ENCODE results near the gene GALNT16.
A peak's percentile ranks its signal among the peaks of the same experiment; 100 is the strongest.

The GALNT16 gene

DNA sequence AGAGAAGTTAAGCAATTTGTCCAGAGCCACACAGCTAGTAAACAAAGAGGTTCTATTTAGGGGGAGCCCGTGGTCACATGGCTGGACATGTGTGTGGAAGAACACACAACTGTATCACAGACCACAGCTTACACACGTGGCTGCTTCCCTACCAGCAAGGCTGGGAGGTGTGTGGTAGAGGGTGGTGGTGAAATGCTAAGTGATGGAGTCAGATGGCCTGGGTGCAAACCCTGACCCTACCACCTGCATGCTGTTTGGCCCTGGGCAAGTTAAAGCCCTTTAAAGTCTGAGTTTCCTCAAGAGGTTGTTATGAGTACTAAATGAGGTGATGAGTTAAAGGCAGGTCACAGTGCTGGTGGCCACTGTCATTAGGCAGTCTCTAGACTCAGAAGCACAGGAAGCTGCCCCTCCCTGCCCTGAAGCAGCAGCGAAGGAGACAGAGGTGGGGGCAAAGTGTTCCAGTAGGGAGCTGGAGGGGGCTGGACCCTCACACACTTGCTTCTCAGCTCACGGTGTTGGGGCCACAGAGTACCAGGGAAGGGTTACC lies 73.9 kb downstream of the GALNT16 start:
- DNase-seq (ENCODE audit: extremely low read depth in 1 of 2, low read depth in 1 of 2) = no peak

DNA sequence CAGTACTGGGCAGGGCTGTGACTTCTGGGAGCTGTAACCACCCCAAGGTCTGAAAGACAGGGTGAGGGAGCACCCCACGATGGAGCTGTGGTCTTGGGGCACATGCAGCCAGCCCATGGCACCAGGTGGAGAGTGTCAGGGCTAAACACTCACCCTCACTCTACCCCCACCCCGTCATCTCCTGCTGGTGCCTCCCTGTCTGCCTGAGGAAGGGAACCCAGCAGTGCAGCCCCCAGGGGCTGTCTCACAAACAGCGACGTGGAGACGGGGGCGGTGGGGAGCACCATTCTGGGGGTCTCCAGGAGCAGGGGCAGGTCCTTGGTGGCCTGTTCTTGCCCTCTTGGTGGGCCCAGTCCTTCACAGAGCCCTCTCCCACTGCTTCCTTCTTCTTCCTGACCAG lies 74.6 kb downstream of the GALNT16 start:
- no peak for DNase-seq (ENCODE audit: extremely low read depth in 1 of 2, low read depth in 1 of 2)

DNA sequence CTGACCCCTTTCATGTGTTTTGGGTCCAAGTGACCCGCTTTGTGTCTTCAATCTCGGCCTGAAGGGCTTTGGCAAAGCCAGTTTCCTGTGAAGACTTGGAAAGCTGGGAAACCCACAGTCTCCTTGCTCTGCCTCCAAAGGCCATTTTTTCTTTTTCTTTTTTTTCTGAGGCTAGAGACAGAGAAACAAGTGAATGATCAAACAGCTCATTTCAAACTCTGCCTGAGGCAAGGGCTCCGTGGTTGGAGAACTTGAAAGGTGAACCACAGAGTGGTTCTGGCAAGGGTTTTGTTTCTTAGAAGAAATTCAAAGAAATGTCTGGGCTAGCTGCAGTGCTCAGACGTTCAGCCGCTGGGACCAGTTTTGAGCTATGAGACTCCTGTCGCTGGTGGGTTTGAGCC lies 75.4 kb downstream of the GALNT16 start:
- DNase-seq (ENCODE audit: extremely low read depth in 1 of 2, low read depth in 1 of 2) = no peak

DNA sequence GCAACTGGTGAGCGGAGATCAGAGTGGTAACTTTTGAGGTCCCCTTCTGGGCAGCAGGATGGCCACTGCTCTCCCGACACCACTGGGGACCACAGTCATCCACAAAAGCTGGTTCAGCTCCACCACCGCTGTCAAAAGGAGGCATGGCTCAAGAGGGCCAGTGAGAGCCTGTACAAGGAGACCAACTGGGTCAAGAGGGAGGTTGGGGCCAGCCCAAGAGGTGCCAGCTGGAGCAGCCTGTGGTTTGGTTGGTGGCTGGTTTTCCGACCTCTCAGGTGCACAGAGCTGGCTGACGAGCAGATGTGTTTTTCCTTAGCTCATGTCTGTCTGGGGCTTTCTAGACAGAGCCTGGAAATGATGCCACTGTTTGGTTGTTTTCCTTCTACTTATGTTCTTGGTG lies 78.0 kb downstream of the GALNT16 start:
- no peak for DNase-seq (ENCODE audit: extremely low read depth in 1 of 2, low read depth in 1 of 2)

DNA sequence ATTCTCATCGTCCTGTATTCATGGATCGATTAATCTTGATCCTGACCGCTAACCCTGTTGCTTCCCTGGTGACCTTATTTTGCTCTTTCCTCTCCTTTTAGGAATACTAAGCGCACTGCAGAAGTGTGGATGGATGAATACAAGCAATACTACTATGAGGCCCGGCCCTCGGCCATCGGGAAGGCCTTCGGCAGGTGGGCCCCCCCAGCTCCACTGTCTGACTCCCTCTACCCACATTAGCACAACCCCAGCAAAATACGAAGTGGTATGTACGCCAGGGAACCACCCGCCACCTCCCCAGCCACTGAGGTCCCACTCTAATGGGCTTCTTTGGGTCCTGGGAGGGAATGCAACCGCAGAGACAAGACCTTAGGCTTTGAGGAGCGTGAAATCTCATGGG lies 79.5 kb downstream of the GALNT16 start:
- DNase-seq (ENCODE audit: extremely low read depth in 1 of 2, low read depth in 1 of 2) = no peak

DNA sequence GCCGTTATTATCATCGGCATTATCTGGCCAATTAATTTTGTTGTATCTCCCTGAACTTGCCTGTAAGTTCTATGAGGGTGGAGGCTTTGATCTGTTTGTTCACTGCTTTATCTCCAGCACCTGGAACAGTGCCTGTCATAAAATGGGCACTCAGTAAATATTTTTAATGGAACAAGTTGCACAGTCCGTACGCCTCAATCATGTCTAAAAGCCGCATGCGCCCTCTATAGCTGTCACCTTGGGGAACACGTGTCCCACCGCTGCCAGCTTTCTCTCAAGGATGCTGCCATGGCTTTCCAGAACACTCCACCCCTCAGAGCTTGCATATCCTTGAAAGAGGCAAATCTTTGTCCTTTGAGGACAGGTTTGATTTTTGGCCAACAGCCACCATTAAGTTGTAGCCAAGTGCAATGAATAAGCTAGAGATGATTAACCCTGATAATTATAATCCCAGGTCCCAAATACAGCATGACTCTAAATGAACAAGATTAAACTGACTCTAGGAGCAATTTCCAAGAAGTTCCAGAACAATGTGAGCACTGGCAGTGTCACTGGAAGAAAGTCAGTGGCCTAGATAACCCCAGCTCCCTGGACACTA lies 83.1 kb downstream of the GALNT16 start:
- DNase-seq (ENCODE audit: extremely low read depth in 1 of 2, low read depth in 1 of 2) = no peak

DNA sequence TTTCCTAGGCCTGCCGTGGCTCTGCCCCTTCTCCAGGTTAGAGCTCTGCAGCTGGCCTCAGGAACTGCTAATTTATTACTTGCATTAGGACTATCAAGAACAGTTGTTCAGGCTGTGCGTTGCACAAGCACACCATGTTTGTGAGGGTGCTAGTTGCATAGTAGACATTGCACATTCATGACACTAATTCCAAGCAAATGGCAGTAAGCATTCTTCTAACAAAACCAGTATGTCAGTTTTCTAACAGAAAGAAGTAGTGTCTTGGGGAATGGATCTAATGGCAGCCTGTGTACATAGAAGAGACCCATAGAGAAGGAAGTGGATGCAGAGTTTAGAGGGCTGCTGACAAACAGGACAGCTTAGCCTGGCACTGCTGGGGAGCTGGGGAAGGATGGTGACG lies 84.2 kb downstream of the GALNT16 start:
- DNase-seq (ENCODE audit: extremely low read depth in 1 of 2, low read depth in 1 of 2) = no peak

DNA sequence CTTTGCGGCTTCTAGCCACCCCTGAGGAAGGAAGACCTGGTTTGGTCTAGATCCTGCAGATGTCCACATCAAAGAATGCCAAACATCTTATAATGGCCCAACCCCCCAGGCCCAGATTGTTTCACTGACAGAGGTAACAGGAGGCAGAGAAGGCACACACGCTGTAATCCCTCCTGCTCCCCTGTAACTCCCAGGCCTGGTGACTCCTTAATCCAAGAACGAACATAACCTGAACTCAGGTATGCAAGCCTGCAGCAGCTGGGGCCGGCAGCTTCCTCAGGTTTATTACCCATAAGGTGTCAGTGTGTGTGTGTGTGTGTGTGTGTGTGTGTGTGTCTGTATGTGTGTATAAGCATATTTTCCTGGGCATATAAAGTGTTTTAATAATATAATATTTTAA lies 85.4 kb downstream of the GALNT16 start:
- no peak for DNase-seq (ENCODE audit: extremely low read depth in 1 of 2, low read depth in 1 of 2)

DNA sequence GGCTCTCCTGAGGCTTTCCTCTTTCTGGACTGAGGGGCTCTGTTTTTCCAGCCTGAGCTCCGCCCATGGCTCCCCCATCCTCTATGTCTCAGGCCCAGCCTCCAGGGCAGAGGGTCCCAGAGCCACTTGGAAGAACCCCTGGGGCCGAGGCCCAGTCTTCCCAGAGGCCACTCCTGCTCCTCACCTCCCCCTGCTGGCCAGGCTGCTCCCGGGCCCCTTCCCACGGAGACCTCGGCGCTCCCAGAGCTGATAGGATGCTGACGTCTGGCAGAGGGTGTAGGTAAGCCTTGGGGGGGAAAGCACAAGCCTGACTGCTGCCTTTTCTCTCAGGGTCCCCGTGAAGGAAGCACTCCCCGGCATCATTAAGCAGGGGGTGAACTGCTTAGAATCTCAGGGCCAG lies 86.8 kb downstream of the GALNT16 start:
- DNase-seq (ENCODE audit: extremely low read depth in 1 of 2, low read depth in 1 of 2) = no peak

DNA sequence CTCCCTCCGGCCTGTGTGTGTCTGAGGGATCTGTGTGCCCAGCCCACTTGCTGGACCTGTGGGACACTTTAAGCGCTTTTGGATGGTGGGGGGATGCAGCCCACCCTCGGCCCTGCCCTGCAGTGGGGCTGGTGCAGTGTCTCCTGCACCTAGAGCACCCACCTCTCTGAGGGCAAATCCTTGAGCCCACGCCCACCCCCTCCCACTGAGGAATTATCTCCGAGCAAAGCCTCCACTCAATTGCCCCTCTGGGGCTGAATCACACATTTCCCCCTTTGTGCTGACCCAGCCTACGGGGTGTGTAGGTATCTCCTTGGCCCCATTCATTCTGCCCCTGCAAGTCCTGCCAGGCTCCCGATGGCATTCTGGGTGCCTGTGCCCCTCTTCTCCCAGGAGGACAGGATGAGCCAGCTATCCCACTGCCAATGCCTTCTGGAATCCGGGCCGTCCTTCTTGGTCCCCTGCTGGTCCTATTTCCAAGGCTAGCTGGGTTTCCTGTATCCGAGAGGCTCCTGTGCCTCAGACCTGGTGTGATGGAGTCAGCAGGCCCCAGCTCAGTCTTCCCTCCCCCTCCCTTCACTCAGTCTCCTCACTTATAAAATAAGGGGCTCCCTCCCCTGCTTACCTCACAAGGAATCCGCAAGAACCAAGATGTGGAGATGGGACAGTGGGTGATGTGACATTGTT lies 89.3 kb downstream of the GALNT16 start:
- DNase-seq (ENCODE audit: extremely low read depth in 1 of 2, low read depth in 1 of 2) = no peak

DNA sequence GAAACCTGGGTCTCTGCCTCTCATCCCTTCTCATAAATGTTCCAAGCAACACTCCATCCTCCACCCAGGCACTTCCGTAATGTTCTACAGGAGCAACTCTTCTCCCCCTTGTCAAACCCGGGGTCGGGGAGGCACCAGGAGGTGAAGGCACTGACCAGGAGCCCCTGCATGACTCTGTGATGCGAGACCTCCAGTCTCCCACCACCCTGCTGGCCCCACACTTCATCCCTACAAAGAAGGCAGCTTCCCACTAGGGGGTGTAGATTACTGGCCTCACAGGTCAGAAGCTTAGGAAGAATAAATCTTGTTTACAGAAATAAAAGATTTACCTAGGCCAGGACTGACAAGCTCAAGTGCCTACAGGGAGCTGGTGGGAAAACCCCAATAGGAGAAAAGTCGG lies 90.9 kb downstream of the GALNT16 start:
- DNase-seq (ENCODE audit: extremely low read depth in 1 of 2, low read depth in 1 of 2) = no peak

DNA sequence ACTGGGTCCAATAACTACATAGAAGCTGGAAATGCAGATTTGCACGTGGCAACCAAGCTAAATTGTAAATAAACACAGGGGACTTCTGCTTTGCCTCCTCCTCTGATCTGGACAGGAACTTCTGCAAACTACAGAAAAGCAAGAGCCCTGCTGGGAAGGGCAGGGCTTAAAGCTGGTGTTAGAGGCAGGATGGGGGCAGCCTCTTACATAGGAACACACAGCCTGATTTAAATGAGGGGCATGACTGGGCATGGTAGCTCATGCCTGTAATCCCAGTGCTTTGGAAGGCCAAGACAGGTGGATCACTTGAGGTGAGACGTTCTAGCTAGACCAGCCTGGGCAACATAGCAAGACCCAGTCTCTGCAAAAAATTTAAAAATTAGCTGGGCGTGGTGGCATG lies 91.4 kb downstream of the GALNT16 start:
- DNase-seq (ENCODE audit: extremely low read depth in 1 of 2, low read depth in 1 of 2) = no peak

DNA sequence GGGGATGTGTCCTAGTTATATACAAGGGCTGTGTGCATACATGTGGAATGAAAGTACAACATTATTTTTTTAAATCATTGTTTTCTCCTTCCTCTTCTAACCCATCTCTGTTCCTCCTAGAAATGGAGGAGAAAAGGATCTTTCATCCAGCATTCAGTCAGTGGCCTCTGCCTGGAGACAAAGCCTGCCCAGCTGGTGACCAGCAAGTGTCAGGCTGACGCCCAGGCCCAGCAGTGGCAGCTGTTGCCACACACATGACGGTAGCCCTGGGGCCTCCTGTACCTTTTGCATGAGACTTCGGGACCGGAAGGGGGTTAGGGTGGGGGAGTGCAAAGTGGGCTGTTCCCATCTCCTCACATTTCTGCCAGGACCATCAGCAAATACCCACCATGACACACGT lies 92.0 kb downstream of the GALNT16 start:
- no peak for DNase-seq (ENCODE audit: extremely low read depth in 1 of 2, low read depth in 1 of 2)

DNA sequence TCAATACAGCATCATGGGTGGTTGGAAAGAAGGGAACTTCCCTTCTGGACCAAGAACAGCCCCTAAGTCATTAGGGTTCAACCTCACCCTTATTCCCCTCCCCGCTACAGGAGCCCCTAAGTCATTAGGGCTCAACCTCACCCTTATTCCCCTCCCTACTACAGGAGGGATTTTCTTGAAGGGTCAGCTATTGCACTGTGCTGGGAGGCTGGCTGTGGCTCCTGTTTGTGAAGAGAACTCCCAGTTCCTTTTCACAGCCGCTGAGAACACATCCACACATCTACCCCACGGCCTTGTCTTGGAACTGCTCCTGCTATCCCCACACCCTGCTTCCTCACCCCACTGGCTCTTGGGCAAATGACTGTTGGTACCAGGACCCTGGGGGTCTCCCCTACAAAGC lies 93.2 kb downstream of the GALNT16 start:
- DNase-seq (ENCODE audit: extremely low read depth in 1 of 2, low read depth in 1 of 2) = no peak

DNA sequence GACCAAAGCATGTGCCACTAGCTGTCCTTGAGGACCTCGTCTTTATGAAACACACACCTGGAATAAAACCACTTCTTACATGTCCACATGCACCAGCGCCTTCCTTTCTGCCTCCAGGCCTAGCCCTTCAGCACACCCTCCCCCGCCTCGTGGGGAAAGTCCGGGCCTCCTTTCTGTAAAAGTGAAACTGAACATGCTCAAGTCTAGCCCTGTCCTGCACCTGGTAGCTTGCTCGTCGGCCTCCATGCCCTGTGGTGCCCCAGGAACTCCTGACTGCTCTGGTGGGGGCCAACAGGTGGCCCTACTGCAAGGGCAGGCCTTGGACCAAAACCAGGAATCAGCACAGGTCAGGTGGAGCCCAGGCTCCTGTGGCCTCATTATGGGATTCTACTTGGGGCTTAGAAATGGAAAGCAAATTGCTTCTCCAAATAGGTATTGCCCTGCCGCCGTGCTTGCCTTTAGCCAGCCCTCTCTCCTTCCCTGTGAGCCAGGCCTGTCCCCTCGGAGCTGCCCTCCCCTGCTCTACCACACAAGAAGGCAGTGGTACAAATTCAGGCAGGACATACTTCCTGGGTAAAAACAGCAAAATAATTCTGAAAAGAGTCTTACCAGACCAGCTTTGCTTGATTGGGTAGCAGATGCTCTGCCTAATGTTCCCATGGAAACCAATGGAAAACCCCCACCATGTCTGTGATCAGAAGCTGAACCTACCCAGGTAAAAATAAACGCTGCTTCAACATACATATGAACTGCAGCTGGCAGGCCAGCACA lies 94.6 kb downstream of the GALNT16 start:
- peak in 1 of 2 donors; percentile 8 for DNase-seq (ENCODE audit: extremely low read depth in 1 of 2, low read depth in 1 of 2)

DNA sequence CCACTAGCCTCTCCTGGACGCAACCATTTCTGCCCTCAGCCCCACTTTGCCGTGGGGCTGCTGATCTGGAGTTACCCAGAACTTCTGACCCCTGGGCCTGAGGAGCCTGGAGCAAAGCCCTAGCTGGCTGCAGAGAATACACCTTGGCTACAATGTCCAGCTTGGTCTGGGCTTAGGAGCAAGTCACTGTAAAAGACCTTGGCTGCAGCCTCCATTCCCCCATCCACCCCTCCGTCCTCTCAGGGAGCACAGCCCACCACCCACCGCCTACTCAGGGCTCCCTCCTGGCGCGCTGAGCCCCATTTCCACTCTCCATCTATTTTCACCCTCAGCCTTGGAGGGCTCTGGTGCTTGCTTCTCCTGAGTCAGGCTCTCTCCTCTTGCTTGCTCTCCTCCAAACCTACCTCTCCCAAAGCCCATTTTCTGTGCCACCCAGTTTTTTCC lies 95.2 kb downstream of the GALNT16 start:
- no peak for DNase-seq (ENCODE audit: extremely low read depth in 1 of 2, low read depth in 1 of 2)

DNA sequence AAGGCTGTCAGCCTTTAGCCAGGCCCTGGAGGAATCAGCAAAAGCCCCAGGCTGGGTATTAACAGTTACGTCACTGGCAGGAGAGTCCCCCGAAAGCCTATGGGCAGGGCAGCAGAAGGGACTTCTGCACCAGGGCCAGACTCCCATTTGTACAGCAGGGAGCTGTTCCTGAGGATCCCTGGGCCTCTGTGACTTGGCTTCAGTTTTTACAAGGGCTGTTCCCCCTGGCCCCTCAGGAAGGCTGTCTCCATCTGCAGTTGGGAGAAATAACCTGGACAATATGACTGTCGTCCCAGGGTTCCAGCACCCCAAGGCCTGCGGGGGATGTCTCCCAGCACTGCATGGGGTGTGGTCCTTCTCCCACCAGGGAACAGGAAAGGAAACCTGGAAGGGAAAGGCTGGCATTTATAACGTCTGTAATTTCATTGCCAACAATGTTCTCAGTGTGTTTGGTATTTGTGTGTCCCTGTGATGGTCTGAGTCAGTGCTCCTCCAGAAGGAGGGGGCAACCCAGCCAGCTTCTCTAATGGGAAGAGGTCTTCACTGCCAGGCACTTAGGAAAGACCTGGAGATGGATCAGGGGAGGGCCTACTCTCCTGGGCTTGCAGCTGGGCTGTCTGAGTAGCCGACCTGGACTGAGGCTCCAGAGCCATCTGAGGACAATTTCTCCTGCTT lies 95.8 kb downstream of the GALNT16 start:
- DNase-seq (ENCODE audit: extremely low read depth in 1 of 2, low read depth in 1 of 2) = no peak

DNA sequence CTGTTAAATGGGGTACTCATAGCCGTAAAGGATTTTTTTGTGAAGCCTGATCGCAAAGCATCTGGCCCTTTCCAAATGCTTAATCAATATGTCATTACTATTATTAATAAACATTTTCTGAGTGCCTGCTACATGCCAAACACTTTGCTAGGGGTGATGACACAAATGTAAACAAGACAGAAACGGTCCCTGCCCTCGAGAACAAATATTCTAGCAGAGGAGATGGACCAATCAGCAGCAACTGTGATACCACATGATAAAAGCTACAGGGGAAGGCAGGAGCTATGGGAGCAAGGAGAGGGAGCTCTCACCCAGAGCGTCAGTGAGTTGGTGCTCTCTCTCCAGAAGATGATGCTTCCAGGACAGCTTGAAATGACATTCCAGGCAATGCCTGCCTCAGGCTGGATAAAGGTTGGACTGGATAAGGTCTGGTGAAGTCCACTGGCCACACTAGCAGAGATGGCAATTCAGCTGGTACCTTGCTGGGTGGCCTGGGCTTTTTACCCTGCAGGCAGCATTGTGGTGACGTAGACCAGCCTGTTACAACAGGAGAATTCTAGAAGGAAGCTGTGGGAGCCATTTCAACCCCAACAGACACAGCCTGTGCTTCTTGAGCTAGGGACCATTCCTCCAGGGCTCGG lies 97.1 kb downstream of the GALNT16 start:
- DNase-seq (ENCODE audit: extremely low read depth in 1 of 2, low read depth in 1 of 2) = no peak

DNA sequence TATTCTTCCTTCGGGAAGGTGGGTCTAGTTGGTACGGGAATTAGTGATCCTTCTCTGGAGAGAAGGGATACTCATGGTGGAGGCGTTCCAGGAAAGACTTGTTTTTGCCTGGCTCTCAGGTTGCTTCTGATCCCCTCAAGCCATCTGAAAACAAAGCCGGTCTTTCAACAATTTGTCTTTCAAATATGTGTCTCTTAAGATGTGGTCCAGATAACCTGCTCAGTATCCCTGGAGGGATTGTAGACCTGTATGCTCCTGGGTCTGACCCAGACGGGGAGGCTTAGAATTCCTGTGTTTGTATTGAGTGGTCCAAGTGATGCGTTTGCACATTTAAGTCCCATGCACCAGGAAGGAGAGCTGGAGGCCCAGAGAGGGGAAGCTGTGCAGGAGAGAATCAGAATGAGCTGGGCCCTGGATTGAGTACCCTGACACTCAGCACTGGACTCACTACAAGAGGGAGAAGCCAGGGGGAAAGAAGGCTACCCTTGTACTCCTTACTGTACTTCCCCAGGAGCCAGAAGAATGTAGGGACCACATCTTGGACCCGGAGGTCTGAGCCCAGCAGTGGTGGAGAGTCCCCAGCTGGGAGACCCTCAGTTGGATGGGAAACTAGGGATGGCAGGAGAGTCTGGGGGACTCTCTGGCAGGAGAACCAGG lies 97.7 kb downstream of the GALNT16 start:
- no peak for DNase-seq (ENCODE audit: extremely low read depth in 1 of 2, low read depth in 1 of 2)

DNA sequence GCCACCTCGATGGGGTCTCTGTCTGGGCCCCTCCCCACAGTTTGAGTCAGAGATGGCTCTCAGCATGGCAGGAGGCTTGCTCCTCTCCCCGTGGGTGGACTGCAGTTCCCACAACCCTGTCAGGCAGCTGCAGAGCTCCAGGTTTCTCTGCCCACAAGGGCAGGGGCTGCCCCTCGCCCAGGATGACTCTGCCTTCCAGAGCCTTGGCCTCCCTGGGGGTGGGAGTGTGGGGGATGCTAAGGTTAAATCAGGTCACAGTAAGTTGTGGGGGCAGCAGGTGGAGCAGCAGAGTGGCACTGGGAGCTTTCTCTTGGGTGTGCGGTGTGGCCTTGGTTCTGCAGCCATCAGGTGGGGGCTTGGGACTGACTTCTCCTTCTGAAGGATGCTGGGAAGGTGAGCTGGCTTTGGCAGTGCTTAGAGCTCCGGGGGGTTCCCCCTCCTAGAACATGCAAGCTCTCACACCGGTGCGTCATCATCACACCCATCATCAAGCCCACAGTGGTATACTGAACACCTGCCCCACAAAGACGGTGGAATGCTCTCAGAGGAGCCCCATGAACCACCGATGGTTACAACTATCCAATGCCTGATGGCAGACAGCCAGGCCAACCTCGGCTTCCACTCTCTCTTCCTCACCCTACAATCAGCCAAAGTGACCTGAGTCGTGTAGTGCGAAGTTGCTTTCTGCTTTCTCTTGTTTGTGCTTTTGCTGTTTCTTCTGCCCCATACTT lies 98.4 kb downstream of the GALNT16 start:
- no peak for DNase-seq (ENCODE audit: extremely low read depth in 1 of 2, low read depth in 1 of 2)

Measured in activated CD8-positive, alpha-beta memory T cell treated with anti-CD3 and anti-CD28 coated beads for 1 hour (primary cell).